ENCODE data around the gene CX3CL1. TPM values are rescaled to one million over a fixed set of nuclear protein-coding genes. Genes with fewer than 3 reads are reported as not detected.
A peak's percentile ranks its signal among the peaks of the same experiment; 100 is the strongest.

CX3CL1 gene
- total and polyA plus RNA-seq, 2 of the 13 experiments (the other 11 are each of a cell fraction or from before 2014, with no cell fraction given): 57.3 to 60.8 TPM

DNA sequence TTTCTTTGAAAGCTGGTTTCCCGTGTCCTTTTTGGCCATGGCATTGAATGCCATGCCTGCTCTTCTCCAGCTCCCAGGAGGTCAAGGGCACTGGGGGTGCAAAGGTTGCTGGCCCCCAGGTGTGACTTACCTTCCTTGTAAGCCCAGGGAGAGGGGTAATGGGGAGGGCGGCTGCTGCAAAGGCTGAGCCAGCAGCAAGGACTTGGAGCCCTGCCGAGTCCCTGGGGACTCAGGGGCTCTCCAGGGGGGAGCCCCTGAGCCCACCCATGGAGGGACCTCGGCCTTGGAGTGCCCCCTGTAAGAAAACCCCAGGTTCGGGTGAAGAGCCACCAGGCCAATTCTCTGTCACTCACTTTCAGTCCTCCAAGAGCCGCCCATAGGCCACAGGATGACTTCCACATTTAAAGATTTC is 19.6 kb upstream of the CX3CL1 start:
- WGBS (ENCODE audit: low lambda C conversion rate): 18% methylated on average over 5 of the region's 6 CpGs
- peaks cover 0 to 14% of the 10 kb centered on the region in 2 experiments; a peak in 3 of 5 replicates for H3K27me3 ChIP-seq (ENCODE audit: control insufficient read depth in 1 of 2, insufficient read depth in 2 of 2, low read length in 2 of 2)
- H3K4me2 ChIP-seq (ENCODE audit: low read depth, low read length): no peak overlapping the region
- no peaks in the 10 kb centered on the region for H3K36me3 ChIP-seq (replicated peaks in 1 of 2; ENCODE audit: control insufficient read depth in 1 of 2, insufficient read depth in 2 of 2, low read length in 2 of 2)
- POLR2A ChIA-PET: interaction anchor here (0.9 kb wide), 1 partner anchor 48 kb away, joined by 3 read pairs; no protein-coding TSS in a partner anchor
- FAIRE-seq: no peak
- no peak for DNase-seq (ENCODE audit: low spot score)
- no peak overlapping the region for H3K27ac ChIP-seq (ENCODE audit: extremely low read length, insufficient read depth, low read length)
- no peaks in the 10 kb centered on the region for H3K9me3 ChIP-seq (ENCODE audit: low read length)
- H4K20me1 ChIP-seq (ENCODE audit: insufficient read depth, low read length): no peaks in the 10 kb centered on the region
- intact Hi-C loops (cut with micrococcal nuclease; ENCODE audit: unreplicated experiment) (no loop called here), in situ Hi-C loops (cut with HindIII; ENCODE audit: extremely low pct_ligation_motif_present, low pct_unique_long_range_greater_than_20kb) (no loop called here)
- BruUV-seq (replicated peaks): no TSS peak
- no peak for ATAC-seq
- H3K9ac ChIP-seq (ENCODE audit: insufficient read depth, low read depth, low read length): no peak overlapping the region
- H3K4me3 ChIP-seq (replicated peaks in 1 of 3; ENCODE audit: insufficient read depth in 1 of 3, low read depth in 2 of 3, low read length in 3 of 3): no peak overlapping the region
- TF ChIP-seq ZBTB7B (CRISPR knock-in tag; IDR thresholded peaks at IDR 0.05) (no peak), PATZ1 (CRISPR knock-in tag; IDR thresholded peaks at IDR 0.05) (peak; percentile 37; the same call in 1 of the 2 replicates), HNF4A (CRISPR knock-in tag; IDR thresholded peaks at IDR 0.05) (0 out of 2 replicates have a peak, but pooled peaks have one; percentile 9), ZNF616 (CRISPR knock-in tag; IDR thresholded peaks at IDR 0.05; ENCODE audit: low read depth) (no peak), YY1 (IDR thresholded peaks at IDR 0.05; ENCODE audit: insufficient read depth, insufficient replicate concordance, low read depth, low read length) (no peak), RAD51 (IDR thresholded peaks at IDR 0.05; ENCODE audit: borderline replicate concordance) (no peak)
- no peaks in the 10 kb centered on the region for H3K79me2 ChIP-seq (ENCODE audit: insufficient read depth, low read length)
- no peak overlapping the region for H2AFZ ChIP-seq (ENCODE audit: low read length)
- CTCF ChIA-PET (ENCODE audit: low intra/inter-chr PET ratio, low total read pairs): no interaction called here
- peaks cover 30% of the 10 kb centered on the region for H3K4me1 ChIP-seq (ENCODE audit: insufficient read depth, low read length)

DNA sequence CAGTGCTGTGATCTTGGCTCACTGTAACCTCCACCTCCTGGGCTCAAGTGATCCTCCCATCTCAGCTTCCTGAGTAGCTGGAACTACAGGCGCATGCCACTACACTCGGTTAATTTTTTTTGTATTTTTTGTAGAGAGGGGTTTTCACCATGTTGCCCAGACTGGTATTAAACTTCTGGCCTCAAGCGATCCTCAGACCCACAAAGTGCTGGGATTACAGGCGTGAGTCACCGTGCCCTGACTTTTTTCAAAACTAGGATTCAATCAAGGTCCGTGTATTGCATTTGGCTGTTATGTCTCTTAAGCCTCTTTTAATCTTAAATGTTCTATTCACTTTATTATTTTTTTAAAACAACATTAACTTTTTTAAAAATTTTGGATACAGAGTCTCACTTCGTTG is 18.0 kb upstream of the CX3CL1 start:
- Histone ChIP-seq H3K9me3 (ENCODE audit: low read length) (no peaks in the 10 kb centered on the region), H3K4me1 (ENCODE audit: insufficient read depth, low read length) (peaks cover 39% of the 10 kb centered on the region), H3K27ac (ENCODE audit: extremely low read length, insufficient read depth, low read length) (no peak overlapping the region), H3K36me3 (replicated peaks in 1 of 2; ENCODE audit: control insufficient read depth in 1 of 2, insufficient read depth in 2 of 2, low read length in 2 of 2) (no peaks in the 10 kb centered on the region), H3K4me2 (ENCODE audit: low read depth, low read length) (no peak overlapping the region), H3K79me2 (ENCODE audit: insufficient read depth, low read length) (no peaks in the 10 kb centered on the region), H4K20me1 (ENCODE audit: insufficient read depth, low read length) (no peaks in the 10 kb centered on the region), H3K9ac (ENCODE audit: insufficient read depth, low read depth, low read length) (no peak overlapping the region), H2AFZ (ENCODE audit: low read length) (no peak overlapping the region), H3K27me3 (ENCODE audit: control insufficient read depth in 1 of 2, insufficient read depth in 2 of 2, low read length in 2 of 2) (peaks cover 0 to 18% of the 10 kb centered on the region in 2 experiments; a peak in 4 of 5 replicates), H3K4me3 (replicated peaks in 1 of 3; ENCODE audit: insufficient read depth in 1 of 3, low read depth in 2 of 3, low read length in 3 of 3) (no peak overlapping the region)
- POLR2A ChIA-PET: no interaction called here
- ATAC-seq: no peak
- WGBS (ENCODE audit: low lambda C conversion rate): 30% methylated on average over 7 of the region's 7 CpGs
- no peak for FAIRE-seq
- in situ Hi-C loops (cut with HindIII; ENCODE audit: extremely low pct_ligation_motif_present, low pct_unique_long_range_greater_than_20kb): no loop called here
- no peak for DNase-seq (ENCODE audit: low spot score)
- CTCF ChIA-PET (ENCODE audit: low intra/inter-chr PET ratio, low total read pairs): no interaction called here
- BruUV-seq (replicated peaks): no TSS peak
- intact Hi-C loops (cut with micrococcal nuclease; ENCODE audit: unreplicated experiment): no loop called here
- TF ChIP-seq SNRNP70 (IDR thresholded peaks at IDR 0.05; ENCODE audit: low read depth, low read length) (no peak), ZMYM2 (CRISPR knock-in tag; IDR thresholded peaks at IDR 0.05) (no peak), MTF2 (CRISPR knock-in tag; IDR thresholded peaks at IDR 0.05; ENCODE audit: borderline replicate concordance) (no peak), SALL1 (CRISPR knock-in tag; IDR thresholded peaks at IDR 0.05) (no peak), ZBTB1 (CRISPR knock-in tag; IDR thresholded peaks at IDR 0.05; ENCODE audit: borderline replicate concordance) (no peak), ZNF282 (IDR thresholded peaks at IDR 0.05; ENCODE audit: partially characterized antibody) (no peak)
- TF ChIP-seq, protein P1, sequence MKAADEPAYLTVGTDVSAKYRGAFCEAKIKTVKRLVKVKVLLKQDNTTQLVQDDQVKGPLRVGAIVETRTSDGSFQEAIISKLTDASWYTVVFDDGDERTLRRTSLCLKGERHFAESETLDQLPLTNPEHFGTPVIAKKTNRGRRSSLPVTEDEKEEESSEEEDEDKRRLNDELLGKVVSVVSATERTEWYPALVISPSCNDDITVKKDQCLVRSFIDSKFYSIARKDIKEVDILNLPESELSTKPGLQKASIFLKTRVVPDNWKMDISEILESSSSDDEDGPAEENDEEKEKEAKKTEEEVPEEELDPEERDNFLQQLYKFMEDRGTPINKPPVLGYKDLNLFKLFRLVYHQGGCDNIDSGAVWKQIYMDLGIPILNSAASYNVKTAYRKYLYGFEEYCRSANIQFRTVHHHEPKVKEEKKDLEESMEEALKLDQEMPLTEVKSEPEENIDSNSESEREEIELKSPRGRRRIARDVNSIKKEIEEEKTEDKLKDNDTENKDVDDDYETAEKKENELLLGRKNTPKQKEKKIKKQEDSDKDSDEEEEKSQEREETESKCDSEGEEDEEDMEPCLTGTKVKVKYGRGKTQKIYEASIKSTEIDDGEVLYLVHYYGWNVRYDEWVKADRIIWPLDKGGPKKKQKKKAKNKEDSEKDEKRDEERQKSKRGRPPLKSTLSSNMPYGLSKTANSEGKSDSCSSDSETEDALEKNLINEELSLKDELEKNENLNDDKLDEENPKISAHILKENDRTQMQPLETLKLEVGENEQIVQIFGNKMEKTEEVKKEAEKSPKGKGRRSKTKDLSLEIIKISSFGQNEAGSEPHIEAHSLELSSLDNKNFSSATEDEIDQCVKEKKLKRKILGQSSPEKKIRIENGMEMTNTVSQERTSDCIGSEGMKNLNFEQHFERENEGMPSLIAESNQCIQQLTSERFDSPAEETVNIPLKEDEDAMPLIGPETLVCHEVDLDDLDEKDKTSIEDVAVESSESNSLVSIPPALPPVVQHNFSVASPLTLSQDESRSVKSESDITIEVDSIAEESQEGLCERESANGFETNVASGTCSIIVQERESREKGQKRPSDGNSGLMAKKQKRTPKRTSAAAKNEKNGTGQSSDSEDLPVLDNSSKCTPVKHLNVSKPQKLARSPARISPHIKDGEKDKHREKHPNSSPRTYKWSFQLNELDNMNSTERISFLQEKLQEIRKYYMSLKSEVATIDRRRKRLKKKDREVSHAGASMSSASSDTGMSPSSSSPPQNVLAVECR (CRISPR knock-in tag; IDR thresholded peaks at IDR 0.05; ENCODE audit: borderline replicate concordance): no peak

All from HepG2 (cell line).